ENCODE measurements around the gene COL9A3. TPM values are rescaled to one million over a fixed set of nuclear protein-coding genes. Genes with fewer than 3 reads are reported as not detected.

COL9A3 gene
- polyA plus RNA-seq, 2 of the 4 experiments (the other 2 are of a cell fraction), result 0.41 to 0.49 TPM

- FAIRE-seq, result no peak
- CTCF ChIA-PET, result interaction anchor here (0.6 to 1.2 kb wide), 2 partner anchors 9 to 11 kb away, joined by 3 to 7 read pairs; no protein-coding TSS in a partner anchor
- WGBS (ENCODE audit: missing lambda C conversion rate), result 78% methylated on average over 27 of the region's 27 CpGs
- H3K4me1 ChIP-seq, result peaks cover 7% of the 10 kb centered on the region; the same call in 2 of the 3 replicates
- H3K4me2 ChIP-seq, result no peak overlapping the region
- no peaks in the 10 kb centered on the region for H3K9me3 ChIP-seq
- TF ChIP-seq ESRRA (IDR thresholded peaks at IDR 0.05; ENCODE audit: borderline replicate concordance, low read length) (no peak), RAD21 (conservative IDR thresholded peaks at IDR 0.05 in 1 of 2, IDR thresholded peaks at IDR 0.05 in 1 of 2) (no peak), EHMT2 (IDR thresholded peaks at IDR 0.05; ENCODE audit: low read depth) (no peak), MYC (IDR thresholded peaks at IDR 0.05; ENCODE audit: borderline replicate concordance, low read length) (no peak), NPAS2 (CRISPR knock-in tag; IDR thresholded peaks at IDR 0.05; ENCODE audit: borderline replicate concordance) (no peak), KDM1A (IDR thresholded peaks at IDR 0.05; ENCODE audit: low read depth) (no peak), MAZ (IDR thresholded peaks at IDR 0.05; ENCODE audit: borderline replicate concordance, low read depth, low read length) (no peak)
- no peak for ATAC-seq
- H3K27ac ChIP-seq, result no peak overlapping the region
- no peak overlapping the region for H3K4me3 ChIP-seq
- DNase-seq (ENCODE audit: low read depth in 1 of 2, low spot score in 1 of 2), result no peak
- POLR2A ChIA-PET, result no interaction called here
Observed at GRCh38 chr20:62838128-62838891, 21.5 kb downstream of the COL9A3 start.

- ATAC-seq (peak in 1 of 2 experiments; percentile 16; a peak in 1 of 6 replicates), DNase-seq (ENCODE audit: low read depth in 1 of 2, low spot score in 1 of 2) (no peak), FAIRE-seq (no peak)
- TF ChIP-seq ATOH8 (CRISPR knock-in tag; IDR thresholded peaks at IDR 0.05; ENCODE audit: low read depth), result no peak
- Histone ChIP-seq H3K4me1 (peaks cover 7% of the 10 kb centered on the region; the same call in 2 of the 3 replicates), H3K9me3 (no peaks in the 10 kb centered on the region), H3K27ac (no peak overlapping the region), H3K4me2 (no peak overlapping the region), H3K4me3 (no peak overlapping the region)
- CTCF ChIA-PET, result interaction anchor here (1.2 kb wide), 1 partner anchor 8 kb away, joined by 7 read pairs; no protein-coding TSS in a partner anchor
- WGBS (ENCODE audit: missing lambda C conversion rate), result 84% methylated on average over 8 of the region's 8 CpGs
- POLR2A ChIA-PET, result no interaction called here
Observed at GRCh38 chr20:62839261-62839660, 22.4 kb downstream of the COL9A3 start.

- 87% methylated on average over 11 of the region's 11 CpGs for WGBS (ENCODE audit: missing lambda C conversion rate)
- CTCF ChIA-PET, result no interaction called here
- TF ChIP-seq CHD2 (IDR thresholded peaks at IDR 0.05; ENCODE audit: low read length, partially characterized antibody) (no peak), KDM5A (IDR thresholded peaks at IDR 0.05) (no peak), CBX8 (IDR thresholded peaks at IDR 0.05) (no peak), RNF2 (IDR thresholded peaks at IDR 0.05; ENCODE audit: borderline replicate concordance, low read depth) (no peak)
- FAIRE-seq, result no peak
- Histone ChIP-seq H3K4me1 (peaks cover 7% of the 10 kb centered on the region; the same call in 2 of the 3 replicates), H3K4me3 (no peak overlapping the region), H3K4me2 (no peak overlapping the region), H3K27ac (no peak overlapping the region), H3K9me3 (no peaks in the 10 kb centered on the region)
- no peak; a peak in 2 of 6 replicates for ATAC-seq
- DNase-seq (ENCODE audit: low read depth in 1 of 2, low spot score in 1 of 2), result no peak
- POLR2A ChIA-PET, result no interaction called here
Observed at GRCh38 chr20:62839816-62840215, 23.0 kb downstream of the COL9A3 start.

GRCh38 chr20:62840244-62841197 lies 23.7 kb downstream of the COL9A3 start:
- ChIA-PET CTCF (interaction anchor here (3.4 kb wide), 1 partner anchor 18 kb away, joined by 11 read pairs; no protein-coding TSS in a partner anchor), POLR2A (no interaction called here)
- no peak for TF ChIP-seq HMGXB4 (CRISPR knock-in tag; IDR thresholded peaks at IDR 0.05; ENCODE audit: borderline replicate concordance)
- TF ChIP-seq ZSCAN20 (CRISPR knock-in tag; IDR thresholded peaks at IDR 0.05), result no peak
- TF ChIP-seq CBX8 (IDR thresholded peaks at IDR 0.05), result no peak
- TF ChIP-seq CEBPB (IDR thresholded peaks at IDR 0.05), result no peak
- TF ChIP-seq HOXB5 (CRISPR knock-in tag; IDR thresholded peaks at IDR 0.05), result no peak
- no peak for TF ChIP-seq JUN (IDR thresholded peaks at IDR 0.05)
- TF ChIP-seq POLR2A (IDR thresholded peaks at IDR 0.05; ENCODE audit: low read length), result no peak
- TF ChIP-seq HOXB13 (CRISPR knock-in tag; IDR thresholded peaks at IDR 0.05; ENCODE audit: low read depth), result no peak
- TF ChIP-seq FOSB (CRISPR knock-in tag; IDR thresholded peaks at IDR 0.05), result no peak
- no peak for TF ChIP-seq E2F6 (IDR thresholded peaks at IDR 0.05; ENCODE audit: borderline replicate concordance, low read depth)
- TF ChIP-seq SMC3 (IDR thresholded peaks at IDR 0.05), result no peak
- Histone ChIP-seq H3K4me2 (no peak overlapping the region), H3K27ac (no peak overlapping the region), H3K9me3 (no peaks in the 10 kb centered on the region), H3K4me1 (peaks cover 7% of the 10 kb centered on the region; the same call in 2 of the 3 replicates), H3K4me3 (no peak overlapping the region)
- WGBS (ENCODE audit: missing lambda C conversion rate), result 90% methylated on average over 37 of the region's 45 CpGs
- FAIRE-seq (no peak), ATAC-seq (no peak), DNase-seq (ENCODE audit: low read depth in 1 of 2, low spot score in 1 of 2) (no peak)

Measured in A549 (cell line).